Activated CD8-positive, alpha-beta T cell treated with anti-CD3 and anti-CD28 coated beads for 36 hours (primary cell): ENCODE measurements around the gene EPHA4. TPM values are rescaled to one million over a fixed set of nuclear protein-coding genes. Genes with fewer than 3 reads are reported as not detected.

Experiments
- ATAC-seq: fragments of 200-7000 bp; cut with Tn5 transposase; one replicate; pipeline ENCODE4 v1.10.0; 2021; ENCODE audit warnings: mild to moderate bottlenecking, moderate library complexity
- CTCF ChIA-PET: fragments of 350-600 bp; sonication (Branson Sonifier 250); formaldehyde crosslinking; loops from one replicate; lab custom pipeline; 2021; ENCODE audit warnings: antibody characterized with exemption; lab: Charles Lee
- POLR2A ChIA-PET: fragments of 350-600 bp; sonication (Branson Sonifier 250); formaldehyde crosslinking; loops from one replicate; lab custom pipeline; 2021; ENCODE audit warnings: antibody characterized with exemption; lab: Charles Lee
- DNase-seq: peaks from one replicate; pipeline ENCODE4 v3.0.0-alpha.2; 2020
- H3K27ac Mint-ChIP-seq: one replicate; pipeline ENCODE4 v1.8.0; 2021; ENCODE audit warnings: mild to moderate bottlenecking, mixed read lengths
- H3K27me3 Mint-ChIP-seq: one replicate; pipeline ENCODE4 v1.8.0; 2021; ENCODE audit warnings: mixed read lengths
- H3K36me3 Mint-ChIP-seq: one replicate; pipeline ENCODE4 v1.8.0; 2021; ENCODE audit warnings: low read depth, mixed read lengths
- H3K4me1 Mint-ChIP-seq: one replicate; pipeline ENCODE4 v1.8.0; 2021; ENCODE audit warnings: low read depth, mixed read lengths
- H3K4me3 Mint-ChIP-seq: one replicate; pipeline ENCODE4 v1.8.0; 2021; ENCODE audit warnings: mild to moderate bottlenecking, moderate library complexity, mixed read lengths
- H3K9me3 Mint-ChIP-seq: one replicate; pipeline ENCODE4 v1.8.0; 2021; ENCODE audit warnings: mixed read lengths
- intact Hi-C: fragments of 100-400 bp; cut with micrococcal nuclease; formaldehyde crosslinking; loops from one replicate; pipeline ENCODE4 v1.10.0; 2022
- total RNA-seq, 2 experiments: library from RNA; stranded (reverse); gene quantifications; one replicate each; pipeline ENCODE4 v1.2.3, GENCODE V29; 2021
- TF ChIP-seq, protein P1 (sequence below): fragments of 200-600 bp; IDR thresholded peaks from one replicate; pipeline ENCODE4 v1.8.0; 2022; ENCODE audit warnings: antibody characterized with exemption, mild to moderate bottlenecking

The EPHA4 gene
- total RNA-seq, 2 experiments from 2014 or later: 1.8 to 2.3 TPM

DNA sequence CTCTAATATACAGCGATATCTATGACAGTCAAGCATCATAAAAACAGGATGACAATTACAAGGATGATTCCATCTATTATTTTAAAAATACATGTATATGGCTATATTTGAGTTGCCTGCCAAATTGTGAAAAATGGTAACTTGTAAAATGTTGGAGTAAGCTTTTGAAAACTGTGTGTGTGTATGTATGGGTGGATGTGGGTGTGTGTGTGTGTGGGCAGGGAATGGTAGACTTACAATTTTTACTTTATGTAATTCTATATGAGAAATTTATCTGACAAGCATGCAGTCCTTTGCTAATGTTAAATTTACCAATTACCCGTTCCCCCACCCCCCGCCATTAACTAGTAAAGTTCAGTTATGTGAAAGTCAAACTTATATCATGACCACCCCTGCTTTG is 14.0 kb downstream of the EPHA4 start:
- H3K4me3 Mint-ChIP-seq: no peak overlapping the region
- DNase-seq (no peak), ATAC-seq (no peak)
- H3K9me3 Mint-ChIP-seq: no peaks in the 10 kb centered on the region
- intact Hi-C loops: no loop called here
- peaks cover 1% of the 10 kb centered on the region for H3K36me3 Mint-ChIP-seq
- H3K27ac Mint-ChIP-seq: no peak overlapping the region
- POLR2A ChIA-PET: no interaction called here
- TF ChIP-seq, protein P1, sequence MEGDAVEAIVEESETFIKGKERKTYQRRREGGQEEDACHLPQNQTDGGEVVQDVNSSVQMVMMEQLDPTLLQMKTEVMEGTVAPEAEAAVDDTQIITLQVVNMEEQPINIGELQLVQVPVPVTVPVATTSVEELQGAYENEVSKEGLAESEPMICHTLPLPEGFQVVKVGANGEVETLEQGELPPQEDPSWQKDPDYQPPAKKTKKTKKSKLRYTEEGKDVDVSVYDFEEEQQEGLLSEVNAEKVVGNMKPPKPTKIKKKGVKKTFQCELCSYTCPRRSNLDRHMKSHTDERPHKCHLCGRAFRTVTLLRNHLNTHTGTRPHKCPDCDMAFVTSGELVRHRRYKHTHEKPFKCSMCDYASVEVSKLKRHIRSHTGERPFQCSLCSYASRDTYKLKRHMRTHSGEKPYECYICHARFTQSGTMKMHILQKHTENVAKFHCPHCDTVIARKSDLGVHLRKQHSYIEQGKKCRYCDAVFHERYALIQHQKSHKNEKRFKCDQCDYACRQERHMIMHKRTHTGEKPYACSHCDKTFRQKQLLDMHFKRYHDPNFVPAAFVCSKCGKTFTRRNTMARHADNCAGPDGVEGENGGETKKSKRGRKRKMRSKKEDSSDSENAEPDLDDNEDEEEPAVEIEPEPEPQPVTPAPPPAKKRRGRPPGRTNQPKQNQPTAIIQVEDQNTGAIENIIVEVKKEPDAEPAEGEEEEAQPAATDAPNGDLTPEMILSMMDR: no peak
- H3K27me3 Mint-ChIP-seq: peaks cover 2% of the 10 kb centered on the region
- CTCF ChIA-PET: no interaction called here
- peaks cover 19% of the 10 kb centered on the region for H3K4me1 Mint-ChIP-seq

DNA sequence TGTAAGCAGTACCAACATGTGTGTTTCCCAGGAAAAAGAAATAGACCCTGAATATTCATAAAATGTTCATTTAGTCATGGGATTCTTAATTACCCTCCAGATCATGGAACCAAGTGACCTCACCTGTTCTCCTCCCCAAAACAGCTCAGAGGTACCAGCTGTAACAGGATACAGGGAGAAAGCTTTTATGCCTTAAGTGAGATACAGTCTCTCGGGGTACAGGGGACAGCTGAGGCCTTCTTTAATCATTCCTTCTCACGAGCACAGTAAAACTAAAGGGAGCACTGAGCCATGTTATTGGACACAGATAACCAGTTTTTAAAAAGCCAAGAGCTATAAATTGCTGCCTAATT is 16.6 kb downstream of the EPHA4 start:
- POLR2A ChIA-PET: no interaction called here
- ATAC-seq: peak; percentile 20
- peak overlapping the region; percentile 7 for H3K4me3 Mint-ChIP-seq
- H3K9me3 Mint-ChIP-seq: no peaks in the 10 kb centered on the region
- DNase-seq: no peak
- TF ChIP-seq, protein P1: no peak
- intact Hi-C loops: no loop called here
- no peaks in the 10 kb centered on the region for H3K36me3 Mint-ChIP-seq
- no peak overlapping the region for H3K27ac Mint-ChIP-seq
- H3K27me3 Mint-ChIP-seq: no peaks in the 10 kb centered on the region
- CTCF ChIA-PET: no interaction called here
- H3K4me1 Mint-ChIP-seq: peaks cover 17% of the 10 kb centered on the region

DNA sequence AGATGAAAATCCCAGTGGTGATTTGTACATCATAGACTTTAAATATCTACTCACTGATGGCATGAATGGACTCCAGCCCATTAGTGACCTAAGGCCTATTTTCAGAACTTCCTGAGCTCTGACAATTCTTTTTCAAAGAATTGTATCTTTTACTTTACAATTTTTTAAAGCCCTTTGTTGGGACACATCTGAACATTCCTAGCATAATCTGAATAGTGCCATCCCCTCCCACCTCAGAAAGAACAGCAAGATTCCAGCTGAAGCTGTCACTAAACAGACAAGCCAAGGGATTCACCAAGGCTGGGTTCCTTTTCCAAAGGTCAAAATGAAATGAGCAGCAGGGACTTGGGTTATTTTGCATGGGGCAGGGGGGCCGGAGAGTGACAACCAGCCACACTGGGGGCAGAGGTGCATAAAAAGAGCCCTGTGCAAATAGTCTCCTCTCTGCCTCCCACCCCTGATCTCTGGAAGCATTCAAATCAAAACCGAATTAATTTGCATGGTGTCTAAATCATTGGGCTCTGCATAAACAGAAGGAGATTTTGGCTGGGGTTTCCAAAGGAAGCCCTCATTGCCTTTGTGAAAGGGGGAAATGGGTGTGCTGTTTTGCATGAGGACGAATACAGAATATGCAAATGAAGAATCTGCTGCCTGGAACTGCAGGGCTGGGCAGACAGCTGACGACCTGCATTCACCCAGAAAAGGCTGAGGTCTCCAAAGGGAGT is 17.2 kb downstream of the EPHA4 start:
- POLR2A ChIA-PET: no interaction called here

GRCh38 chr2:221553333-221553732 is 18.8 kb downstream of the EPHA4 start:
- peaks cover 17% of the 10 kb centered on the region for H3K4me1 Mint-ChIP-seq
- CTCF ChIA-PET: interaction anchor here (1.1 kb wide), 1 partner anchor 21 kb away, joined by 4 read pairs; no protein-coding TSS in a partner anchor
- H3K27ac Mint-ChIP-seq: no peak overlapping the region
- intact Hi-C loops: no loop called here
- TF ChIP-seq, protein P1: no peak
- DNase-seq (no peak), ATAC-seq (no peak)
- H3K9me3 Mint-ChIP-seq: no peaks in the 10 kb centered on the region
- no peak overlapping the region for H3K4me3 Mint-ChIP-seq
- POLR2A ChIA-PET: interaction anchor here (0.6 kb wide), 1 partner anchor 1995 kb away, joined by 3 read pairs; no protein-coding TSS in a partner anchor
- H3K27me3 Mint-ChIP-seq: no peaks in the 10 kb centered on the region
- no peaks in the 10 kb centered on the region for H3K36me3 Mint-ChIP-seq

More for the DNA sequence above, 17.2 kb downstream of the EPHA4 start:
- CTCF ChIA-PET: no interaction called here
- Mint-ChIP-seq H3K9me3 (no peaks in the 10 kb centered on the region), H3K4me3 (peak overlapping the region; percentile 7), H3K27ac (no peak overlapping the region), H3K36me3 (no peaks in the 10 kb centered on the region), H3K27me3 (no peaks in the 10 kb centered on the region), H3K4me1 (peaks cover 17% of the 10 kb centered on the region)
- ATAC-seq (peak; percentile 70), DNase-seq (peak; percentile 2)
- intact Hi-C loops: no loop called here
- TF ChIP-seq, protein P1: no peak

- H3K36me3 Mint-ChIP-seq: no peaks in the 10 kb centered on the region
- no peak for ATAC-seq
- no peak overlapping the region for H3K27ac Mint-ChIP-seq
- TF ChIP-seq, protein P1: no peak
- no peak overlapping the region for H3K4me3 Mint-ChIP-seq
- DNase-seq: no peak
- no peaks in the 10 kb centered on the region for H3K27me3 Mint-ChIP-seq
- ChIA-PET CTCF (interaction anchor here (0.6 kb wide), 1 partner anchor 922 kb away, joined by 3 read pairs; no protein-coding TSS in a partner anchor), POLR2A (no interaction called here)
- H3K9me3 Mint-ChIP-seq: no peaks in the 10 kb centered on the region
- H3K4me1 Mint-ChIP-seq: peaks cover 16% of the 10 kb centered on the region
- intact Hi-C loops: no loop called here
Observed at GRCh38 chr2:221552291-221552690, 19.8 kb downstream of the EPHA4 start.
